GM19193 (cell line): Measurements from ENCODE around the gene COQ7.

Experiments
- POLR2A ChIP-seq: IDR thresholded peaks from 4 replicates; pipeline ENCODE4 v1.6.1; 2011; ENCODE audit not compliant: insufficient read depth, insufficient read length; ENCODE audit errors: extremely low read depth

Gene COQ7

GRCh38 chr16:19094542-19095365 lies 27.3 kb downstream of the COQ7 start:
- no peak for TF ChIP-seq POLR2A

GRCh38 chr16:19095654-19096053 lies 28.2 kb downstream of the COQ7 start:
- TF ChIP-seq POLR2A: no peak

- TF ChIP-seq POLR2A: no peak
These were observed 30.8 kb downstream of the COQ7 start for GRCh38 chr16:19098173-19098572.

- no peak for TF ChIP-seq POLR2A
These were observed 34.9 kb downstream of the COQ7 start for GRCh38 chr16:19102187-19102872.

GRCh38 chr16:19104607-19105006 lies 37.2 kb downstream of the COQ7 start:
- TF ChIP-seq POLR2A: no peak

- no peak for TF ChIP-seq POLR2A
These were observed 37.7 kb downstream of the COQ7 start for GRCh38 chr16:19105131-19105530.

DNA sequence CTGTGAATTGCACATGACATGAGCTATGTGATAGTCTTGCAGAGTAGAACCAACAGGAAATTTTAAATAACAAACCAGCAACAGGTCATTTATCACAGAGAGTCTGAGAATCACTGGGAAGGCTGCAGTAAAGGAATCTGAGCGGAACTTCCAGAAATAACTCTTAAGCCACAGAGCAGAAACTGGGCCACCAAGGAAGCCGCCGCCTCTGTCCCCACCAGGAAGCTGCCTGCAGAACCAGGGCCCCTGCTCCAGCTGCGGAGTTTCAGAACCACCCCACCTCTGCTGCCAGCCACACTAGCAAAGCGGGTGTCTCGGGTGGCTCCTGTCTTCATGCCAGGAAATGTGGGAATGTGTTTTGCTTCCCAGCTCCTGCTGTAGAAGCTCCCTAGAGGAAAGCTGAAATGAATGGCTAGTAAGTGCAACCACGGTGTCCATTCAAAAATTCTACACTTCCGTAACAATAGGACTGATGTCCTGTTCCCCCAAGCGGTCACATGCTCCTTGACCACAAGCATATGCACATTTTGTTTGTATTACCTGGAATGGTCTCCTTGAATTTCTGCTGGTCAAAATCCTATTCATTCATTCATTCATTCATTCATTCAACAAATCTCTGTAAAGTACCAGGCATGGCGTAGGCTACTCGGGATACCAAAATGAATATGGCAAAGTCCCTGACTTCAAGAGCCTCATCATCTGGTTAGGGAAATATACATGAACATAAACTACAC lies 38.6 kb downstream of the COQ7 start:
- TF ChIP-seq POLR2A: no peak

DNA sequence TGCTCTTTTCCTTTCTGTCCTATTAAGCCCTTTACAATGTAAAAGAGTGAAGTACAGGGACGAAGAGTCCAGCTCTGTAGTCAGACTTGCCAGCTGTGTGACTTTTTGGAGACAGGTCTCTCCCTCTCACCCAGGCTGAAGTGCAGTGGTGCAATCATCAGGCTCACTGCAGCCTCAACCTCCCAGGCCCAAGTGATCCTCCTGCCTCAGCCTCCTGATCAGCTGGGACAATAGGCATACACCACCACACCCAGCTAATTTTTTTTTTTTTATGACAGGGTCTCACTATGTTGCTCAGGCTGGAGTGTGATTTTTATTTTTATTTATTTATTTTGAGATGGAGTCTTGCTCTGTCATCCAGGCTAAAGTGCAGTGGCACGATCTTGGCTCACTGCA lies 39.2 kb downstream of the COQ7 start:
- TF ChIP-seq POLR2A: no peak

DNA sequence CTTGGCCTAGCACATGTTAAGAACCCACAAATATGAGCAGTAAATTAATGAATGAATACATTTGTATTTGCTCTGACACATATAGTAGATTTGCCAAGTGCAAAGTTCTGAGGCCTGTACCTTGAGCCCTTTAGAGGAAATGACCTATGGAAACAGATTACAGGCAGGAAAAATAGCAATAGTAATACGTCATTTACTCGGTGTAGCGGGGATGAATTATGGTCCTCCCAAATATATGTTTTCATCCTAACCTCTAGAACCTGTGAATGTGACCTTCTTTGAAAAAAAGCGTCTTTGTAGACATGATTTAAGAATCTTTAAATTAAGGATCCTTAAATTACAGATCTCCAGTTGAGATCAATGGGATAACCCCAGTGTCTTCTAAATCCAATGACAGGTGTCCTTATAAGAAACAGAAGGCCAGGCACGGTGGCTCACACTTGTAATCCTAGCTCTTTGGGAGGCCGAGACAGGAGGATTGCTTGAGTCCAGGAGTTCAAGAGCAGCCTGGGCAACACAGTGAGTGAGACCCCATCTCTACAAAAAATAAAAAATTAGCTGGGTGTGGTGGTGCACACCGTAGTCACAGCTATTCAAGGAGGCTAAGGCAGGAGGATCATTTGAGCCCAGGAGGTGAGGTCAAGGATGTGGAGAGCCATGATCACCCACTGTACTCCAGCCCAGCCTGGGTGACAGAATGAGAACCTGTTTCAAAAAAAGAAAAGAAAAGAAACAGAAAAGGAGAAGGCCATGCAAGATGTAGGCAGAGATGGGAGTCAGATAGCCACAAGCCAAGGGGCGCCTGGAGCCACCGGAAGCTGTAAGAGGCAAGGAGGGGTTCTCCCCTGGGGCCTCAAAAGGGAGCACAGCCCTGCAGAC lies 41.2 kb downstream of the COQ7 start:
- TF ChIP-seq POLR2A: no peak

GRCh38 chr16:19109288-19109664 lies 41.9 kb downstream of the COQ7 start:
- TF ChIP-seq POLR2A: no peak

GRCh38 chr16:19110537-19111360 lies 43.3 kb downstream of the COQ7 start:
- no peak for TF ChIP-seq POLR2A

DNA sequence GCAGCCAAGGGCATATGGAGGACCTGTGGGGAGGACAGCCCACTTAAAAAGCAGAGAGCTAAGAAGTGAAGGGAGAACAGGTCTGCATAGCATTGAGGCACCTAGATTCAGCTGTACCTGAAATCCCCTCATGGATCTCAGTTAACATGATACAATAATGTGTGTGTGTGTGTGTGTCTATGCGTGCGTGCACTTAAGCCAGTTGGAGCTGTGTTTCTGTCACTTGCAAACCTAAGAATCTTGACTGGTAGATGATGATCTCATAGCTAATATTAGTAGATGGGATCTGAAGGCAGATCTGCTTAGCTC lies 44.6 kb downstream of the COQ7 start:
- no peak for TF ChIP-seq POLR2A

DNA sequence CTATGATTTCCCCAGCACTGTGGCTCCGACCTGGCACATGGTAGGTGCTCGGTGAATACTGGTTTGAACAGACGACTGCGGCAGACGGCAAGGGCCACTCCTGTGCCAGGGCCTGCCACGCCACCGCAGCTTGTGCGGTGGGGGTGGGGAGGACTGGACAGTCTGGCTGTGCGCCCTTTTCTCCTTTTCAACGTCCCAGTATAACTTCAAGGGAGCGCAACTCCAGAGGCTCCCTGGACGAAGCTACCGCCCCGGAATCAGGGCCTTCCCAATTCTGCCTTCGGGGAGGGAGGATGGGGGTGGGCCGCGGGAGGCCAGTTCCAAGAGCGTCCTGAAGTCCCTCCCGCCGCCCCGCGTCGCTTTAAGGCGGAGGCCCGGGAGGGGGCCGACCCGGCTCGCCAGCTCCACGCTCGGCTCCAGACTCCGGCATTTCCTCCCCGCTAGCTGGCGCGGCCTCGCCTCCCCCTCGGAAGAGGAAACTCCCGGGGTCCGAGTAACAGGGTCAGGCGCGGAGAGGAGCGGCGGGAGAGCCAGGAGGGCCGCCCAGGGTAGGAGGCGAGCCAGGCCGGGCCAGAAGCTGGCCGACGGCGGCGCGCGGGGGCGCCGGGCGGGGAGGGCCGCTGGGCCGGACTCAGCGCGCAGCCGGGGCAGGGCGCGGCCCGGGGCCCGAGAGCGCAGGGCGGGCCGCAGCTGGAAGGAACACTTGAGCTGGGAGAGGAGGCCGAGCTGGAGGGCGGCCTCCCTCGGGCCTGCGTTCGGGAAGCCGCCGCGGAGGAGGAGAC lies 46.4 kb downstream of the COQ7 start, which contains the start of gene ITPRIPL2:
TSS of gene ITPRIPL2 (plus strand) at position 388 of the 782 bp plus-strand sequence. CDS start 498 bp downstream, outside the sequence.
- TF ChIP-seq POLR2A: no peak
